ENCODE measurements around the gene HSBP1. TPM values are rescaled to one million over a fixed set of nuclear protein-coding genes. Genes with fewer than 3 reads are reported as not detected.

Gene HSBP1
- total and polyA plus RNA-seq, 2 of the 4 experiments (the other 2 are of a cell fraction), result 8.8 to 65.2 TPM

- 0 out of 2 replicates have a peak overlapping the region, but pooled peaks have one; percentile 0 for H3K4ac ChIP-seq (ENCODE audit: low read depth, low read length)
These were observed 1.3 kb downstream of the HSBP1 start for GRCh38 chr16:83809092-83809491.

More at GRCh38 chr16:83809092-83809491, 1.3 kb downstream of the HSBP1 start:
- H4K8ac ChIP-seq (ENCODE audit: low read depth in 2 of 2, low read length in 2 of 2), result peak overlapping the region in 1 of 2 experiments; percentile 97; a peak in 1 of 4 replicates
- H2BK120ac ChIP-seq (ENCODE audit: low read depth, low read length), result no peak overlapping the region
- 0 out of 2 replicates have a peak overlapping the region, but pooled peaks have one; percentile 29 for H3K23ac ChIP-seq (ENCODE audit: low read depth, low read length)
- H2BK5ac ChIP-seq (ENCODE audit: low read depth, low read length, poor library complexity, severe bottlenecking), result no peak overlapping the region
- no peak overlapping the region for H2BK20ac ChIP-seq (ENCODE audit: low read depth, low read length)
- in situ Hi-C loops (cut with MboI; ENCODE audit: low sequenced_read_pairs), result no loop called here
- H3K27me3 ChIP-seq (ENCODE audit: control insufficient read depth, insufficient read depth, low read length), result no peaks in the 10 kb centered on the region
- no peak for TF ChIP-seq ELK1 (IDR thresholded peaks at IDR 0.05; ENCODE audit: borderline replicate concordance, low read depth, low read length)
- no peak for TF ChIP-seq NFE2L2 (IDR thresholded peaks at IDR 0.05; ENCODE audit: low read depth, low read length)
- no peak for TF ChIP-seq RAD21 (IDR thresholded peaks at IDR 0.05; ENCODE audit: low read length)
- no peak for TF ChIP-seq CEBPB (IDR thresholded peaks at IDR 0.05; ENCODE audit: low read depth, low read length)
- no peak for TF ChIP-seq MAFK (IDR thresholded peaks at IDR 0.05; ENCODE audit: low read depth, low read length)
- no peak for TF ChIP-seq POLR2A (IDR thresholded peaks at IDR 0.05; ENCODE audit: low read depth, low read length)
- no peak for TF ChIP-seq SMC3 (IDR thresholded peaks at IDR 0.05; ENCODE audit: low read depth, low read length)
- TF ChIP-seq CHD1 (IDR thresholded peaks at IDR 0.05; ENCODE audit: low read depth, low read length), result no peak
- TF ChIP-seq CTCF (conservative IDR thresholded peaks at IDR 0.05; ENCODE audit: low read depth, low read length), result no peak
- TF ChIP-seq MXI1 (IDR thresholded peaks at IDR 0.05; ENCODE audit: borderline replicate concordance, low read depth, low read length), result no peak
- TF ChIP-seq RFX5 (IDR thresholded peaks at IDR 0.05; ENCODE audit: low read depth, low read length), result no peak
- no peak for TF ChIP-seq USF2 (IDR thresholded peaks at IDR 0.05; ENCODE audit: low read depth, low read length)
- TF ChIP-seq FOS (IDR thresholded peaks at IDR 0.05; ENCODE audit: low read depth, low read length), result no peak
- TF ChIP-seq MAZ (IDR thresholded peaks at IDR 0.05; ENCODE audit: borderline replicate concordance, low read depth, low read length), result no peak
- TF ChIP-seq BHLHE40 (IDR thresholded peaks at IDR 0.05; ENCODE audit: low read depth, low read length), result no peak
- TF ChIP-seq RCOR1 (IDR thresholded peaks at IDR 0.05; ENCODE audit: insufficient replicate concordance, low read length), result no peak
- peak overlapping the region; percentile 94 for H3K4me2 ChIP-seq (ENCODE audit: low read depth, low read length)
- peaks cover 10% of the 10 kb centered on the region for H3K9me1 ChIP-seq (ENCODE audit: insufficient read depth, low read length)
- no peak overlapping the region for H3K18ac ChIP-seq (ENCODE audit: low read depth, low read length)
- dilution Hi-C loops (cut with HindIII; ENCODE audit: low sequenced_read_pairs, unreplicated experiment), result no loop called here
- POLR2A ChIA-PET (ENCODE audit: unreplicated experiment), result no interaction called here
- CTCF ChIA-PET, result no interaction called here
- peak overlapping the region; percentile 96 for H3K4me3 ChIP-seq (ENCODE audit: insufficient read depth, low read depth, low read length)
- no peak overlapping the region for H3K56ac ChIP-seq (ENCODE audit: extremely low read depth, insufficient read depth, low read length)
- peaks cover 6% of the 10 kb centered on the region; the same call in 1 of the 2 replicates for H3K36me3 ChIP-seq (ENCODE audit: control insufficient read depth, insufficient read depth, low read length)
- intact Hi-C loops (cut with micrococcal nuclease), result loop anchor here (5.0 kb wide), 1 partner anchor 122 kb away; no protein-coding TSS in a partner anchor
- no peak overlapping the region for H2BK15ac ChIP-seq (ENCODE audit: low read depth, low read length)
- peaks cover 23 to 31% of the 10 kb centered on the region in 2 experiments for H3K79me1 ChIP-seq (ENCODE audit: low read depth in 1 of 2, low read length in 2 of 2)
- H4K5ac ChIP-seq (ENCODE audit: low read depth, low read length), result no peak overlapping the region
- peak overlapping the region; percentile 33; the same call in 1 of the 2 replicates for H3K14ac ChIP-seq (replicated peaks; ENCODE audit: low read depth, low read length)
- H4K91ac ChIP-seq (ENCODE audit: insufficient read depth, low read depth, low read length), result no peak overlapping the region
- WGBS, 2 experiments (ENCODE audit: extremely low coverage in 2 of 2, insufficient read length in 1 of 2), result 82% methylated on average over 3 of the region's 13 CpGs; no CpG with 5 or more reads in 1 of the 2 experiments
- H2AK5ac ChIP-seq (ENCODE audit: low read depth, low read length), result no peak overlapping the region
- DNase-seq (no peak), ATAC-seq (ENCODE audit: low read depth) (no peak)
- H3K4me1 ChIP-seq (ENCODE audit: control insufficient read depth, insufficient read depth, low read length), result peaks cover 10% of the 10 kb centered on the region
- BruUV-seq (replicated peaks), result no TSS peak
- peak overlapping the region; percentile 97 for H3K9ac ChIP-seq (ENCODE audit: low read depth, low read length)
- H2AFZ ChIP-seq (replicated peaks; ENCODE audit: low read length, poor library complexity), result no peak overlapping the region
- H3K27ac ChIP-seq (ENCODE audit: insufficient read depth, low read length), result no peak overlapping the region
- no peaks in the 10 kb centered on the region for H3K9me3 ChIP-seq (ENCODE audit: control insufficient read depth, insufficient read depth, low read length)
- H2AK9ac ChIP-seq (replicated peaks; ENCODE audit: low read depth, low read length, poor library complexity), result no peak overlapping the region
- H4K20me1 ChIP-seq (ENCODE audit: insufficient read depth, low read length), result peaks cover 11% of the 10 kb centered on the region
